Stimulated activated CD8-positive, alpha-beta memory T cell treated with anti-CD3 and anti-CD28 coated beads, Interleukin-15, amount 100 ng/mL, for 24 hours (primary cell): ENCODE measurements around the gene RPSA.
"Not testable (repeated sequence)": the region's sequence is repeated elsewhere in the genome, so short reads cannot be mapped to it uniquely, and the experiment has no call there.

ENCODE experiments used
- DNase-seq: peaks from one replicate; pipeline ENCODE4 v3.0.0-alpha.2; 2020; ENCODE audit warnings: low read depth

The RPSA gene

DNA sequence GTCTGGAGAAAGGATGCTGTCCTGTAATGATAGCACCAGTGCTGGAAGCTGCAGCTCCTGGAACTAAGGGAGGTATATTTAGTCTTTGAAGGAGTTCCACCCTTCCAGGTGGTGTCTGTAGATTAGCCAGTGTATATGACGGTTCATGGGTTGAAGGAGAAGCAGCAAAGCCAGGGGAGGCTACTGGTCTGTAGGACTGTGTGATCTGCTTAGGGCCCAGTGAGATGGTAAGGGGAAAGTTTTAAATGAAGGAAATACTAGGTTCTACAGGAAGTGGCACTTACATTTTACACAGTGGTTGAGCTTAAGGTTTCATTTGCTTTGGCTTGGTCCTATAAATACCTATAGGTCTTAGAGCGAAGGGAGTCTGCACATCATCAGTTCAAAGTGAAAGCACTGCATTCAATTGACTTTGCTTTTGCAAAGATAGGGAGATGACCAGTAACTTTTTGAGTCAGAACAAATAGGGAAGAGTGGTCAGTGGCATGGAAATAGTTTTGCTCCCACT lies 17.7 kb upstream of the RPSA start:
- DNase-seq = no peak

DNA sequence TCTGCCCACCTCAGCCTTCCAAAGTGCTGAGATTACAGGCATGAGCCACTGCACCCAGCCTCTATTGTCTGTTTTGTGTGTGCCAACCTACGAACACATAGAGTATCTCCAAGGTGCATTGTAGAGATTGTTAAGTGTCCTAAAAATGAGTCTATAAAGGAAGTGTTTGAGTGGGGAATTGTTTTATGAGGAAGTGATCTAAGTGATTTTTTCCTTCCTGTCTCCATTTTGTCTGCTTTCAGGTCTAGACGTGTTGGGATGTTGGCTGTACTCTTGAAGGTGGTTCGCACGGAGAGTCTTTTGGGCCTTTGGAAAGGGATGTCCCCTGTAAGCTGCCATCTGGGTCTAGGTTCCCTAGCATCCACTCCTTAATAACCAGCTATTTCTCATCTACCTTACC lies 16.3 kb upstream of the RPSA start:
- no peak for DNase-seq

DNA sequence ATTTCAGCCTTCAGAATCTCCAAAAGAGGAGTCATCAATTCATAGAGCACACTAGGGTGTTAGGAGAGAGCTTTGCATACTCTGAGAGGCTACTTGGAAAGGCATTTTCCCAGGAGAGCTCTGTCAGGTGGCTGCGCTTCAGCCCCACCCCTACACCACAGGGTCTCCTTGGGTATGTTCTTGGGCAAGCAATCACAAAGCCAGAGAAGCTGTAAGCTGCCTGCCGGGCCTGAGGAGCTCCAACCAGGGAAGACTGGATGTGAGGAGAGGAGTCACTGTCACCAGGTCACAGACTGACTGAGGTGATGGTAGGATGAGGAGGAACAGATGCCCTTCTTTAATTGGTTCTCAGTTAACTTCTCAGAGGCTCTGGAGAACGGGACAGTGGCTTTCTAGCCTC lies 9.8 kb upstream of the RPSA start:
- no peak for DNase-seq

DNA sequence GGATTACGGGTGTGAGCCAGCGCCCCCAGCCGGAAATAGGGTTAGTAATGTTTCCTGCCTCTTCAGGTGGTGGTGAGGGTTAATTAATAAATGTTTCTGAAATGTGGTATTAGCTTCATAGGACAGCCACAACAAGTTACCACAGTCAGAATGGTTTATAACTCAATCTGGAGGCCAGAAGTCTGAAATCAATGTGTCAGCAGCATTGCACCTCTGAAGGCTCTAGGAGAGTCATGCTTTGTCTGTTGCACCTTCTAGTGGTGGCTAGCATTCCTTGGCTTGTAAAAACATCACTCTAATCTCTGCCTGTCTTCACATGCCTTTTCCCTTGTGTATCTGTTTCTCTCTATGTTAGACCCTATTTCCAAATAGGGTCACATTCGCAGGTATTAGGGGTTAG lies 7.8 kb upstream of the RPSA start:
- no peak for DNase-seq

DNA sequence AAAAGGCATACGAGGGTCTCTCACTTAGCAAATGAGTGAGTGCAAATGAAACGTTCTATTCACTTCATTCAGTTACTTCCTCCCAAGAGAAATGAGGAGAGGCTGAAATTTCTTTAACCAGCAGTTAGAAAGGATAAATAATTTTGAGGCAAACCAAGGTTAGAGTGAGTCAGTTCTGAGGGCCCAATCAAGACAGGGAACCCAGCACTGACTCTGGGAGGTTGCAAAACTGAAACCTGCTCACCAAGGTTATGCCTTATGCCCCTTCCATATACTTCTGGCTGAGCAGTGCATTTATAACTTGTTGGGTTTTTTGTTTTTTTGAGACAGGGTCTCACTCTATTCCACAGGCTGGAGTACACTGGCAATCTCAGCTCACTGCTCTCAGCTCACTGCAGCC lies 4.5 kb upstream of the RPSA start:
- no peak for DNase-seq

DNA sequence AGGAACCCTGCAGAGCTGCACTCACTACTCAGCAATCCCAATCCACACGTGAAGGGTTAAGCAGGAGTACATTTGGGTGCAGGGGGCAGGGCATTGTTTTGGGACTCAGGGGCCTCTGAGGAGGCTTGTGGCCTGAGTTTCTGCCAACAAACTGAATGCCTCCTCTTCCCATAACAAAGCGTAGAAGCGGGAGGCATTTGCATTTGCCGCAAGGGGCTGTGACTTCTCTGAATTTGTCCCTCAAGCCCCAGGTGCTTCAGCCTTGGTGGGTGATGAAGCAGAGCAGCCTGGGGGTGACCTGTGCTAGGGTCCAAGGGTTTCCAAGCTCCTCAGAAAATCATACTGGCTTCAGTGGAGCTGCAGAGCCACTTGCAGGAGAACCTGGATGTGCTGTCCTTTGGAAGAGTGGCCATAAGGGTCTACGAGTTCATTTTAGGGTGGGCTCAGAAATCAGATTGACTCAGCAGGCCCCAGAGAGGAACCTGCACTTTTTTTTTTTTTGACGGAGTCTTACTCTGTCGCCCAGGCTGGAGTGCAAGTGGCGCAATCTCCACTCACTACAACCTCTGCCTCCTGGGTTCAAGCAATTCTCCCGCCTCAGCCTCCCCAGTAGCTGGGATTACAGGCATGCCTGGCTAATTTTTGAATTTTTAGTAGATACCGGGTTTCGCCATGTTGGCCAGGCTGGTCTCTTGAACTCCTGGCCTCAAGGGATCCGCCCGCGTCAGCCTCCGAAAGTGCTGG lies 1.4 kb upstream of the RPSA start:
- no peak for DNase-seq

DNA sequence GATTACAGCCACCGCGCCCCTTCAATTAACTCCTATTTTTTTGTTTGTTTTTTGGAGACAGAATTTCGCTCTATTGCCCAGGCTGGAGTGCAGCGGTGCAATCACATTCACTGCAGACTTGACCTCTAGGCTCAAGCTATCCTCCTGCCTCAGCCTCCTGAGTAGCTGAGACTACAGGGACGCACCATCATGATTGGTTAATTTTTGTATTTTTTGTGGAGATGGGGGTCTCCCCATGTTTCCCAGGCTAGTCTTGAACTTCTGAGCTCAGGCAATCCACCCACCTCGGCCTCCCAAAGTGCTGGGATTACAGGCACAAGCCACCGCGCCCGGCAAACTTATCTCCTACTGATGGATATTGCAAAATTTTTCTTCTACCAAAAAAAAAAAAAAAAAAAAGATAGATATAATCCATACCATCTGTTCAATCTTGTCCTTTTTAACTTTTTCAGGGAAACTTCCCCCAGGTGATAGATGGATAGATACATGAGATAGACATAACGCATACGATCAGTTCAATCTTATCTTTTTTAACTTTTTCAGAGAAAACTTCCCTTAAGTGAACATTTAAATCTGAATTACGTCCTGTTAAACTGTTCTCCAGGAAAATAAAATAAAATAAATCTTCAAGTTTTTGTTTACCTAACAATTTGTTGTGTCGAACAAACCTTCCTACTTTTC lies 693 bp upstream of the RPSA start:
- no peak for DNase-seq

DNA sequence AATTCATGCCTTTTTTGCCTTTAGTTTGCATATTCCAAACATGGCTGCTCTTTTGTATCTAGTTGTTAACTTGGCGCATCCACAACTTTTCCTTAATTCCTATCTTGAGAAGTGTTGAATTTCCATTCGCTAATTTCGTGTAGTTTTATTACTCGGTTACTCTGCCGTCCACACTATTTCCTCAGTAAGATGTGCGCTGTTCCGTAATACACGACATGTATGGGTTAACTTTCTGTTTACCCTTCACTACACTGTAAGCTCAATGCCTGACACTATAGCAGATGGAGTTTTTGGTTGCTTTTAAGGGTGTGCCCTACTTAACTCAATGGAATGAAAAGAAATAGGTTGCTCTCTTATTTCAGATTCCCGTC lies 724 bp downstream of the RPSA start:
- no peak for DNase-seq

DNA sequence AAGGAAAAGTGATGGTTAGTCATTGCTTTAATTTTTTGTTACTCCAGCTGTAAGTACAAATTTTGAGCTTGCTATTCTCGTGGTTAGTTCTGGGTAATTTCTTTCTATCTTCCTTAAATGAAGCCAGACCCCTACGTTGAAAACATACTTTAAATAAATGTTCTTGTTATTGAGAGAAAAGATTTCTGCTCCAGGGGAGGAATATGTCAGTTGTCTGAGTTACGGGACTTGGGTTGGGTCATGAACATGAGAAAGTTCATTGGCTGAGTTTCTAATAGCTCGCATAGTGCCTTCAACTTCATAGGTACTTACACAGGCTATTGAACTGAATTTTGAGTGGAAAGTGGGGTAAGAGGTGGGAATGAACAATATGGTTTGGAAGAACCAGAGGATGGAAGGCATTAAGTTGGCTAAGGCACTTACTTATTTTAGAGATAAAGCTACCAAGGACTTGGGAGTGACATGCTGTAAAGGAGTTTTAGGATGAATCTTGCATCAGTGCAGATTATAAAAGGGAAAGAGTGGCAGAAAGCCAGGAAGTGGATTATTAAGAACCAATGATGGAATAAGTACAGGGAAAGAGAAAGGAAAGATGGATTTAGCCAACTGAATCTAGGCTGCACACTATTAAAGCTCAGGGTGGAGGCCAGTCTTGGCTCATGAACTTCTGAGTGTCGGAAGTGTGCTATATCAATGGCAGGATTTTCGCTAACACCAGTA lies 1.4 kb downstream of the RPSA start:
- no peak for DNase-seq

DNA sequence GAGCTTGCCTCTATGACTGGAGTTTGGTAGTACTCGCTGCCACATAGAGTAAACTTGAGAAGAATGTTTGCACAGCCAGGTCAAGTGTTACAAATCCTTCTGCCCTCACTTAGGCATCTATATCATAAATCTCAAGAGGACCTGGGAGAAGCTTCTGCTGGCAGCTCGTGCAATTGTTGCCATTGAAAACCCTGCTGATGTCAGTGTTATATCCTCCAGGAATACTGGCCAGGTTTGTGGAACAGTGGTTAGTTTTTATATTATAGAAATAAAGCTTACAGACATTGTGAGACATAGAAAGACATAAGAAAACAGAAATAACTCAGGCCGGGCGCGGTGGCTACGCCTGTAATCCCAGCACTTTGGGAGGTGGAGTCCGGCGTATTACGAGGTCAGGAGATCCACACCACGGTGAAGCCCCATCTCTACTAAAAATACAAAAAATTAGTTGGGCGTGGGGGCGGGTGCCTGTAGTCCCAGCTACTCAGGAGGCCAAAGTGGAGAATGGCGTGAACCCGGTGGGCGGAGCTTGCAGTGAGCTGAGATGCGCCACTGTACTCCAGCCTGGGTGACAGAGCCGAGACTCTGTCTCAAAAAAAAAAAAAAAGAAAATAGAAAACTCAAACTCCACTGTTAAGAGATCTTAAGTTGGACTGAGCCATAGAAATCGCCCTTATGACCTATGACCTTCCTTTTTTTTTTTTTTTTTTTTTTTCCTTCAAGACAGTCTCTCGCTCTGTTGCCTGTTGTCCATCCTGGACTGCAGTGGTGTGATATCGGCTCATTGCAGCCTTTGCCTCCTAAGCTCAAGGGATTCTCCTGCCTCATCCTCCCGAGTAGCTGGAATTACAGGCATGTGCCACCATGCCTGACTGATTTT lies 2.2 kb downstream of the RPSA start:
- DNase-seq = no peak

DNA sequence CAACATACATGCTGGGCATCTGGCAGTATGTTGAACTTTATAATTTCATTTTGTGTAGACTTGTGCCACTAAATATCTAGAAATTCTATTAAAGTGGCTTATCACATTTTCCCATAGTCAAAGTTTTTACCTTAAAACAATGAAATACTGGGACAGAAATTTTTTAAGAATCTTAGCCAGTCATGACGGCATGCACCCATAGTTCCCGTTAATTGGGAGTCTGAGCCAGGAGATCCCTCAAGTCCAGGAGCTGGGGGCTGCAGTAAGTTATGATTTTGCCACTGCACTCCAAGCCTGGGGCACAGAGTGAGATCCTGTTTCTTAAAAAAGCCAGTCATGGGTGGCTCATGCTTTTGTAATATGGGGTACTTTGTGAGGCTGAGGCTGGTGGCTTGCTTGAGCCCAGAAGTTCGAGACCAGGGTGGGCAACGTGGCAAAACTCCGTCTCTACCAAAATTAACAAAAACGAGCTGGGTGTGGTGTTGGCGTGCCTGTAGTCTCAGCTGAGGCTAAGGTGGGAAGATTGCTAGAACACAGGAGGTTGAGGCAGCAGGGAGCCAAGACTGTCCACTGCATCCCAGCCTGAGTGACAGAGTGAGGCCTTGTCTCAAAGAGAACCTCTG lies 3.1 kb downstream of the RPSA start:
- DNase-seq = no peak

DNA sequence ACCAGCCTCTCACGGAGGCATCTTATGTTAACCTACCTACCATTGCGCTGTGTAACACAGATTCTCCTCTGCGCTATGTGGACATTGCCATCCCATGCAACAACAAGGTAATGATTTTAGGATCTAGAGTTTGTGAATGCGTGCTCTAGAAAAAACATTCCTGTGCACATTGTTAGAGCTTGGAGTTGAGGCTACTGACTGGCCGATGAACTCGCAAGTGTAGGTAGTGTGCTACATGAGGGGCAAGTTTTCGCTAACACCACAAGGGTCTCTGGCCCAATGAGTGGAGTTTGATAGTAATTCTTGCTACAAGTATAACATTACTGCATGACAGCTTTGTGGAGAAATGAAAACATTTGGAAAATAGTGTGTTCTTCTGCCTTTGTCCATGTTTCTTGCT lies 4.4 kb downstream of the RPSA start:
- no peak for DNase-seq

DNA sequence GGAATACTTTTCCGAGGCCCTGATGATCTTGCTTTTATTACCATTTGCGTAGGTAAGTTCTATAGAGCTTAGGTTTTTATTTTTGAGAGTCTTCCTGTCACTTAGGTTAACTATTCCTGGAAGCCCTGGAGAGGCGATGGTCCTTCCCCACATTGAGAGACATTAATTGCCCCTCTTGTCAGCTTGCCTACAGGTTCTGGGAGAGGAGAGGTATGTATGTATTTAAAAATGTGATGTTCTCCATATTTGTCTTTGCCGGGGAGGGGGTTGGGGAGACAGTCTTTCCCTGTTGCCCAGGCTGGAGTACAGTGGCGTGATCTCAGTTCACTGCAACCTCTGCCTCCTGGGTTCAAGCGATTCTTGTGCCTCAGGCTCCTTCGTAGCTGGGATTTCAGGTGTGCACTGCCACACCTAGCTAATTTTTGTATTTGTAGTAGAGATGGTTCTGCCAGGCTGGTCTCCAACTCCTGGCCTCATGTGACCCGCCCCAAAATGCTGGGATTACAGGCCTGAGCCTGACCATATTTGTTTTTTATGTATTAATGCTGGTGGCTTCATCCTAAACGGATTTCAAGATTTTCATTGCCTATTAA lies 6.2 kb downstream of the RPSA start:
- no peak for DNase-seq

DNA sequence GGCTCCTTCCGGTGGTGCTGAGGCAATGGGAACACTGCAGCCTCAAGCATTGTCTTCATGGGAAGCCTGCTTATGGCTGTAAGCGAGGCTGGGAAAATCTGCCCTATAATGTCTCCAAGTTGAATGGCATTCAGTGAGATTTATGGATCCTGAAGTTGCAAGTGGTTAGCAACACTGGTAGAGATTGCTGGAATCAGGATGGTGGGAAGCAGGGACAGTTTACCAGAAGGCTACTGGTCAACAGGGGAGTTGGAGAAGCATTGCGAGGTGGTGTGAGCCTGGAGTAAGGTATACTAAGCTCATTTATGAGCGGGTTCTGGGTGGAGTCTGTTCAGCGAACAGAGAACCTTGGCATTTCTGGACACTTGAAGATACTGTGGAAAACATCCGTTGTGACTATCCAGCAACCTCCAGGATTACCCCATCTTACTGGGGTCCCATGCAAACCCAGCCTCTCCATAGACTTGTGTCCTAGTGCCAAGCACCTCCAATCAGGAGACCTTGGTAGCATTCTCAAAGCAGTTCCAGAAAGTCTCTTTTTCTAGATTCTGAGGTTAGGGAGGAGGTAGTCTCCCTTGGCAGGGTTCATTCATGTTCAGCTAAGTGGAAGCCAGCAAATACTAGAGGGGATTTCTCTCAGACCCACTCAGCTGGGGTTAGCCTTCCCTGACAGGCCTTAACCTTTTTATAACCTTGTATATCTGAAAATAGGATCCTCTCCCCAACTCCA lies 7.3 kb downstream of the RPSA start:
- no peak for DNase-seq

DNA sequence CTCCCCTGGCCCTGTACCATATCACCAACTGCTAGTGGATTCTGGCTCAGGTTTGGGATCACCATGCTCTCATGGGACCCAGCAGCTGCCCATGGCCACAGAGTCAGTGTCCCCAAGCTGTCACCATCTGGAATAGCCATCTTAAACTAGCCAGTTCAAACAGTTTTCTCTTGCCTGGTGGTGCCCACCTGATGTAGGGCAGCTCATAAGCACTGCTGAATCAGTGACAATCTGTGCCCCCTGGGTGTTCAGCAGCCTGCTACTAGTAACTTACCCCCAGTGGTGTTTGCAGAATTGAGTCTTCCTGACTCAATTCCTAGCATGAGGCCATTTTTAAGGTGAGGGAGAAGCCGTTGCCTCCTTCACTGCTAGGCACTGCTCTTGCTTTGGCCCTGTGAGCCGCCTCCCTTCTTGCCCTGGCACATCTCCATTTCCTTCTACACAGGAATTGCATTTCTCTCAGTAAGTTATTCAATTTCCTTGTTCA lies 7.9 kb downstream of the RPSA start:
- no peak for DNase-seq

DNA sequence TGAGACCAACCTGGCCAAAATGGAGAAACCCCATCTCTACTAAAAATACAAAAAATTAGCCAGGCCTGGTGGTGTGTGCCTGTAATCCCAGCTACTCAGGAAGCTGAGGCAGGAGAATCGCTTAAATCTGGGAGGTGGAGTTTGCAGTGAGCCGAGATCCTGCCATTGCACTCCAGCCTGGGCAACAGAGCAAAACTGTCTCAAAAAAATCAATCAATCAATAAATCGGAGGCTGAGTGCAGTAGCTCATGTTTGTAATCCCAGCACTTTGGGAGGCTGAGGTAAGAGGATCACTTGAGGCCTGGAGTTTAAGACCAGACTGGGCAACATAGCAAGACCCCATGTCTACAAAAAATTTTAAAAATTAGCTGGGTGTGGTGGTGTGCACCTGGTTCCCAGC lies 8.8 kb downstream of the RPSA start:
- not testable (repeated sequence) for DNase-seq

DNA sequence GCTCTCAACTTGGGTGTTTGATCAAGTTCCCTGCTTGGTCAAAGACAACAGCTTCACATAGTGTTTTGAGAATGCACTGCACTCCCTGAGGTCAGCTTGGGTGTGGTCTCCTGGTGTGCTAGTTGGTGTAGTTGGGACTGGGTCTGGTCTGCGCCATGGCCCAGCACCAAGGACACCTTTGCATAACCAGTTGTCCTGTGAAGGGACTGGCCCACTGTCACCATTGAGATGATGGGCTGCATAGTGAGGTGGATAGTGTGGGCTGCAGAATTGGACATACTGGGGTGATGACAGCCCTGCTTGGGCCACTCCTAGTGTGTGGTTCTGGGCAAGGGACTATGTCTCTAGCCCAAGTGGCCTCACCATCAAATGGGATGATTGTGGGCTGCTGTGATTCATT lies 9.5 kb downstream of the RPSA start:
- DNase-seq = no peak

DNA sequence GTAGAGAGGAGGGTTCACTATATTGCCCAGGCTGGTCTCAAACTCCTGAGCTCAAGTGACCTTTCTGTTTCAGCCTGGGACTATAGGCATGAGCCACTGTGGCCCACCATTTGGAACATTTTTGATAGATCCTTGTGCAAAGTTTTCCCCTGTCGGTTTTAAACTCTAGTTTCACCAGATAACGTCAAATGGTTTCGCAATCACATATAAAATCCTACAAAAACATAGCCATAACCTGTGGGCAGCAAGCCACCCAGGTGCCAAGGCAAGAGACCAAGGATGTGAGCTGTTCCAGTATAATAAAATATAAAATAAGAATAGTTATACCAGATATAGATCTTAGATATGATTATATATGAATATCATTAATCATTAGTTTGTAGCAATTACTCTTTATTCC lies 10.5 kb downstream of the RPSA start:
- DNase-seq = not testable (repeated sequence)

DNA sequence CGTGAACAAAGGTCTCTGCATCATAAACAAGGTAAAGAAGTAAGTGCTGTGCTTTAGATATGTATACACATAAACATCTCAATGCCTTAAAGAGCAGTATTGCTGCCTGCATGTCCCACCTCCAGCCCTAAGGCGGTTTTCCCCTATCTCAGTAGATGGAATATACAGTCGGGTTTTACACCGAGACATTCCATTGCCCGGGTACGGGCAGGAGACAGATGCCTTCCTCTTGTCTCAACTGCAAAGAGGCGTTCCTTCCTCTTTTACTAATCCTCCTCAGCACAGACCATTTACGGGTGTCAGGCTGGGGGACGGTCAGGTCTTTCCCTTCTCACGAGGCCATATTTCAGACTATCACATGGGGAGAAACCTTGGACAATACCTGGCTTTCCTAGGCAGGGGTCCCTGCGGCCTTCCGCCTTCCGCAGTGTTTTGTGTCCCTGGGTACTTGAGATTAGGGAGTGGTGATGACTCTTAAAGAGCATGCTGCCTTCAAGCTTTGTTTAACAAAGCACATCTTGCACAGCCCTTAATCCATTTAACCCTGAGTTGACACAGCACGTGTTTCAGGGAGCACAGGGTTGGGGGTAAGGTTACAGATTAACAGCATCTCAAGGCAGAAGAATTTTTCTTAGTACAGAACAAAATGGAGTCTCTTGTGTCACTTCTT lies 12.2 kb downstream of the RPSA start:
- not testable (repeated sequence) for DNase-seq
